DND-41 (cell line): Measurements from ENCODE around the gene NDUFB11.

ENCODE experiments used
- CTCF ChIP-seq: IDR thresholded peaks from 2 replicates; pipeline ENCODE4 v1.5.1; 2012; ENCODE audit warnings: borderline replicate concordance, low read length, moderate library complexity, mild to moderate bottlenecking; ENCODE audit not compliant: poor library complexity, severe bottlenecking; ENCODE audit errors: extremely low read depth
- EZH2 ChIP-seq: IDR thresholded peaks from 3 replicates; pipeline ENCODE4 v1.6.1; 2012; ENCODE audit warnings: borderline replicate concordance, low read depth, mild to moderate bottlenecking, moderate library complexity, low read length, inconsistent platforms; ENCODE audit not compliant: severe bottlenecking

GRCh38 chrX:47097018-47097417, 47.5 kb downstream of the NDUFB11 start:
- TF ChIP-seq EZH2 (no peak), CTCF (no peak)
